SH-SY5Y (cell line): ENCODE measurements around the gene PKD2L1.

ENCODE experiments used
- GATA2 ChIP-seq: IDR thresholded peaks from 2 replicates; pipeline ENCODE4 v1.6.1; 2011; ENCODE audit warnings: mild to moderate bottlenecking, low read depth, low read length
- GATA3 ChIP-seq: IDR thresholded peaks from 2 replicates; pipeline ENCODE4 v1.6.1; 2011; ENCODE audit warnings: low read depth, mild to moderate bottlenecking, low read length, moderate library complexity

GRCh38 chr10:100333106-100333505 lies 3.1 kb upstream of the PKD2L1 start:
- TF ChIP-seq GATA2: no peak
- no peak for TF ChIP-seq GATA3
